IMR-90 (cell line): Measurements from ENCODE around the gene DCUN1D1. TPM values are rescaled to one million over a fixed set of nuclear protein-coding genes. Genes with fewer than 3 reads are reported as not detected.

Source experiments
- ATAC-seq: fragments of 200-7000 bp; cut with Tn5 transposase; 2 replicates; pipeline ENCODE4 v1.9.1; 2020; ENCODE audit warnings: low read depth, mild to moderate bottlenecking, moderate library complexity
- BruUV-seq: library from RNA; stranded (reverse); fragments of 400-500 nt; replicated peaks from 2 replicates; lab custom pipeline; 2021; lab: Mats Ljungman, UMichigan
- CTCF ChIA-PET: fragments of 300-600 bp; formaldehyde crosslinking; extraction: SDS; loops from one replicate; lab custom pipeline; 2021; ENCODE audit warnings: antibody characterized with exemption; lab: Yijun Ruan, JAX
- POLR2A ChIA-PET: fragments of 300-600 bp; sonication (Branson Sonifier 250); formaldehyde crosslinking; loops from one replicate; lab custom pipeline; 2022; ENCODE audit warnings: antibody characterized with exemption; ENCODE audit not compliant: unreplicated experiment; lab: Charles Lee
- DNase-seq: peaks from one replicate; pipeline ENCODE4 v3.0.0; 2013
- H2AFZ ChIP-seq: replicated peaks from 2 replicates; pipeline ENCODE3; 2013; ENCODE audit warnings: low read length, mild to moderate bottlenecking; ENCODE audit not compliant: poor library complexity
- H2AK5ac ChIP-seq: 2 replicates; pipeline ENCODE4 v1.6.1; 2013; ENCODE audit warnings: low read depth, low read length, inconsistent platforms
- H2AK9ac ChIP-seq: replicated peaks from 2 replicates; pipeline ENCODE3; 2013; ENCODE audit warnings: mild to moderate bottlenecking, low read depth, low read length, moderate library complexity; ENCODE audit not compliant: poor library complexity
- H2BK120ac ChIP-seq: 2 replicates; pipeline ENCODE4 v1.6.1; 2013; ENCODE audit warnings: low read depth, low read length, inconsistent platforms
- H2BK15ac ChIP-seq: 3 replicates; pipeline ENCODE4 v1.6.1; 2013; ENCODE audit warnings: low read depth, low read length, inconsistent platforms
- H2BK20ac ChIP-seq: 2 replicates; pipeline ENCODE4 v1.6.1; 2013; ENCODE audit warnings: low read depth, mild to moderate bottlenecking, inconsistent platforms, low read length, moderate library complexity
- H2BK5ac ChIP-seq: 2 replicates; pipeline ENCODE4 v1.6.1; 2013; ENCODE audit warnings: mild to moderate bottlenecking, low read depth, low read length, inconsistent platforms; ENCODE audit not compliant: poor library complexity, severe bottlenecking
- H3K14ac ChIP-seq: replicated peaks from 2 replicates; pipeline ENCODE4 v1.6.1; 2013; ENCODE audit warnings: low read depth, low read length, inconsistent platforms
- H3K18ac ChIP-seq: 2 replicates; pipeline ENCODE4 v1.6.1; 2013; ENCODE audit warnings: low read depth, low read length, control low read depth
- H3K23ac ChIP-seq: 2 replicates; pipeline ENCODE4 v1.6.1; 2013; ENCODE audit warnings: low read depth, low read length, inconsistent platforms
- H3K27ac ChIP-seq: 2 replicates; pipeline ENCODE4 v1.5.1; 2013; ENCODE audit warnings: mild to moderate bottlenecking, control low read depth, low read length; ENCODE audit not compliant: insufficient read depth
- H3K27me3 ChIP-seq: 2 replicates; pipeline ENCODE4 v1.6.1; 2013; ENCODE audit warnings: low read length; ENCODE audit not compliant: control insufficient read depth, insufficient read depth
- H3K36me3 ChIP-seq: 2 replicates; pipeline ENCODE4 v1.6.1; 2013; ENCODE audit warnings: low read length, mixed read lengths; ENCODE audit not compliant: control insufficient read depth, insufficient read depth
- H3K4ac ChIP-seq: 2 replicates; pipeline ENCODE4 v1.6.1; 2013; ENCODE audit warnings: low read depth, low read length, inconsistent platforms
- H3K4me1 ChIP-seq: 2 replicates; pipeline ENCODE4 v1.6.1; 2013; ENCODE audit warnings: low read length, mixed read lengths; ENCODE audit not compliant: control insufficient read depth, insufficient read depth
- H3K4me2 ChIP-seq: 2 replicates; pipeline ENCODE4 v1.6.1; 2013; ENCODE audit warnings: low read depth, mild to moderate bottlenecking, control low read depth, low read length, moderate library complexity
- H3K4me3 ChIP-seq: 2 replicates; pipeline ENCODE4 v1.5.1; 2013; ENCODE audit warnings: low read depth, mild to moderate bottlenecking, control low read depth, low read length, moderate library complexity; ENCODE audit not compliant: insufficient read depth
- H3K56ac ChIP-seq: 2 replicates; pipeline ENCODE4 v1.6.1; 2013; ENCODE audit warnings: low read length, inconsistent platforms; ENCODE audit not compliant: insufficient read depth; ENCODE audit errors: extremely low read depth
- H3K79me1 ChIP-seq, 2 experiments: 2 replicates each; pipeline ENCODE4 v1.6.1; 2013; ENCODE audit warnings: low read length in 2 of 2, inconsistent platforms in 1 of 2, low read depth in 1 of 2
- H3K9ac ChIP-seq: 2 replicates; pipeline ENCODE4 v1.6.1; 2013; ENCODE audit warnings: low read depth, low read length, control low read depth
- H3K9me1 ChIP-seq: 2 replicates; pipeline ENCODE4 v1.6.1; 2013; ENCODE audit warnings: low read length, inconsistent platforms; ENCODE audit not compliant: insufficient read depth
- H3K9me3 ChIP-seq: 2 replicates; pipeline ENCODE4 v1.6.1; 2013; ENCODE audit warnings: low read length; ENCODE audit not compliant: control insufficient read depth, insufficient read depth
- H4K20me1 ChIP-seq: 2 replicates; pipeline ENCODE4 v1.6.1; 2013; ENCODE audit warnings: low read length, inconsistent platforms; ENCODE audit not compliant: insufficient read depth
- H4K5ac ChIP-seq: 2 replicates; pipeline ENCODE4 v1.6.1; 2013; ENCODE audit warnings: mild to moderate bottlenecking, low read depth, low read length, control low read depth
- H4K8ac ChIP-seq, 2 experiments: 2 replicates each; pipeline ENCODE4 v1.6.1; 2013; ENCODE audit warnings: low read depth in 2 of 2, low read length in 2 of 2, control low read depth in 1 of 2, inconsistent platforms in 1 of 2
- H4K91ac ChIP-seq: 2 replicates; pipeline ENCODE4 v1.6.1; 2013; ENCODE audit warnings: low read depth, low read length, inconsistent platforms; ENCODE audit not compliant: insufficient read depth
- BHLHE40 ChIP-seq: fragments of 150-350 bp; IDR thresholded peaks from 2 replicates; pipeline ENCODE4 v1.6.1; 2016; ENCODE audit warnings: mild to moderate bottlenecking, low read depth, low read length
- CEBPB ChIP-seq: IDR thresholded peaks from 2 replicates; pipeline ENCODE4 v1.6.1; 2012; ENCODE audit warnings: low read depth, low read length, improper control_type of control experiment
- CHD1 ChIP-seq: IDR thresholded peaks from 2 replicates; pipeline ENCODE4 v1.6.1; 2012; ENCODE audit warnings: low read depth, low read length, improper control_type of control experiment
- MXI1 ChIP-seq: IDR thresholded peaks from 2 replicates; pipeline ENCODE4 v1.6.1; 2012; ENCODE audit warnings: low read depth, mild to moderate bottlenecking, low read length, moderate library complexity, borderline replicate concordance
- POLR2A ChIP-seq: IDR thresholded peaks from 2 replicates; pipeline ENCODE4 v1.6.1; 2012; ENCODE audit warnings: mild to moderate bottlenecking, low read depth, low read length
- RAD21 ChIP-seq: IDR thresholded peaks from 2 replicates; pipeline ENCODE4 v1.6.1; 2012; ENCODE audit warnings: low read length, improper control_type of control experiment
- WGBS, 2 experiments: methylation state at CpG; one replicate each; pipeline versions ENCODE4 v1.1.5 to v1.1.7; 2013; ENCODE audit warnings: missing lambda C conversion rate in 2 of 2; ENCODE audit not compliant: insufficient read length in 1 of 2; ENCODE audit errors: extremely low coverage in 2 of 2; 5-methylcytosine and 5-hydroxymethylcytosine counted together
- dilution Hi-C: fragments of 300-500 bp; cut with HindIII; formaldehyde crosslinking; loops from one replicate; pipeline ENCODE4 v1.14.3; 2018; ENCODE audit warnings: low sequenced_read_pairs; ENCODE audit not compliant: unreplicated experiment
- in situ Hi-C: fragments of 300-500 bp; cut with MboI; formaldehyde crosslinking; loops from 3 replicates; pipeline ENCODE4 v1.14.3; 2019; ENCODE audit warnings: low sequenced_read_pairs, inconsistent platforms, mixed read lengths
- intact Hi-C: fragments of 100-400 bp; cut with micrococcal nuclease; formaldehyde crosslinking; loops from 2 replicates; pipeline ENCODE4 v1.10.0; 2022
- polyA plus RNA-seq, 3 experiments: library from polyadenylated mRNA; depleted of rRNA; stranded (reverse); fragments of >200 nt; gene quantifications; 2 replicates each; pipeline ENCODE4 v1.2.3, GENCODE V29; 2012; ENCODE audit warnings: low replicate concordance in 1 of 3
- total RNA-seq: library from RNA; depleted of rRNA; stranded (reverse); fragments of >200 nt; gene quantifications from 2 replicates; pipeline ENCODE4 v1.2.3, GENCODE V29; 2012
- TF ChIP-seq, protein P1 (sequence below): fragments of 150-350 bp; IDR thresholded peaks from 2 replicates; pipeline ENCODE4 v1.6.1; 2017; ENCODE audit warnings: mild to moderate bottlenecking, antibody characterized with exemption, low read length, low read depth

The DCUN1D1 gene
- total and polyA plus RNA-seq, 2 of the 4 experiments (the other 2 are of a cell fraction), result 12.5 to 17.7 TPM

DNA sequence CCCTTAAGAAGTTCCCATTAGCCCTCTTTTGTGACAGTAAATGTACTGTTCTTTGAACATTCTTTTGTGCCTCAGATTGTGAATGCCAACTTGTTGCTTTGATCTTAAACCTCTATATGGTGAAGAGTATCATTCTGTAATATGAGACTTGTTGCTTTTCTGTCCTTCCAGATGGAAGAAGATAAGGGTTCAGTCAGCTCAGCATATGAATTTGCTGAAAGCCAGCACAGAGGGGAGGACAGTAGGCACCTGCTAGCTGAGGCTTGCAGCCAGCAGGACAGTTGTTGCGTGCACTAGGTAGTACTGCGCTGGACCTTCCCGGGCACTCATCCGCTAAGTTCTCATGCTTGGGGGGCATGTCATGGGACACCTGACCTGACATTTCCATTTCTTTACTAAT lies 74.7 kb downstream of the DCUN1D1 start (continued):
- TF ChIP-seq, protein P1, sequence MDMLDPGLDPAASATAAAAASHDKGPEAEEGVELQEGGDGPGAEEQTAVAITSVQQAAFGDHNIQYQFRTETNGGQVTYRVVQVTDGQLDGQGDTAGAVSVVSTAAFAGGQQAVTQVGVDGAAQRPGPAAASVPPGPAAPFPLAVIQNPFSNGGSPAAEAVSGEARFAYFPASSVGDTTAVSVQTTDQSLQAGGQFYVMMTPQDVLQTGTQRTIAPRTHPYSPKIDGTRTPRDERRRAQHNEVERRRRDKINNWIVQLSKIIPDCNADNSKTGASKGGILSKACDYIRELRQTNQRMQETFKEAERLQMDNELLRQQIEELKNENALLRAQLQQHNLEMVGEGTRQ, result no peak
- no peak for TF ChIP-seq POLR2A
- TF ChIP-seq MXI1, result no peak
- TF ChIP-seq RAD21, result no peak
- no peak for TF ChIP-seq CHD1
- no peak for TF ChIP-seq CEBPB

GRCh38 chr3:182904164-182904563 lies 76.2 kb downstream of the DCUN1D1 start:
- Histone ChIP-seq H3K36me3 (peaks cover 9% of the 10 kb centered on the region), H3K56ac (no peak overlapping the region), H2BK20ac (no peak overlapping the region), H3K79me1 (no peaks in the 10 kb centered on the region), H4K8ac (no peak overlapping the region), H3K9ac (no peak overlapping the region), H3K4me1 (peaks cover 4% of the 10 kb centered on the region), H4K20me1 (peaks cover 4% of the 10 kb centered on the region; the same call in 1 of the 2 replicates), H4K5ac (no peak overlapping the region), H2BK5ac (no peak overlapping the region), H4K91ac (no peak overlapping the region), H3K4me3 (no peak overlapping the region), H3K27me3 (no peaks in the 10 kb centered on the region), H3K4ac (no peak overlapping the region), H2AFZ (no peak overlapping the region), H3K4me2 (no peak overlapping the region), H3K14ac (no peak overlapping the region), H3K18ac (no peak overlapping the region), H3K9me3 (no peaks in the 10 kb centered on the region), H2BK120ac (no peak overlapping the region), H2AK9ac (no peak overlapping the region), H3K27ac (no peak overlapping the region), H2BK15ac (no peak overlapping the region), H3K23ac (no peak overlapping the region), H3K9me1 (peaks cover 3% of the 10 kb centered on the region; the same call in 1 of the 2 replicates), H2AK5ac (no peak overlapping the region)
- intact Hi-C loops (loop anchor here (10.0 kb wide), 1 partner anchor 189 kb away; no protein-coding TSS in a partner anchor), in situ Hi-C loops (loop anchor here (25.0 kb wide), 1 partner anchor 483 kb away; no protein-coding TSS in a partner anchor), dilution Hi-C loops (no loop called here)
- CTCF ChIA-PET, result no interaction called here
- TF ChIP-seq BHLHE40, result no peak
- no peak for TF ChIP-seq MXI1
- no TSS peak for BruUV-seq
- no CpG with 5 or more reads among the region's 3 CpGs for WGBS, 2 experiments
- POLR2A ChIA-PET, result no interaction called here
- ATAC-seq (no peak), DNase-seq (no peak)
